Measurements from ENCODE around the gene TMEM18. TPM values are rescaled to one million over a fixed set of nuclear protein-coding genes. Genes with fewer than 3 reads are reported as not detected.

TMEM18 gene
- total RNA-seq, 1 experiment from 2014 or later = 33.5 TPM

GRCh38 chr2:647691-648231 lies 29.4 kb downstream of the TMEM18 start:
- Histone ChIP-seq H3K4me3 (replicated peaks in 1 of 2; ENCODE audit: low read depth in 1 of 2, low read length in 2 of 2) (no peak overlapping the region), H4K20me1 (ENCODE audit: insufficient read depth) (no peaks in the 10 kb centered on the region), H3K36me3 (ENCODE audit: control insufficient read depth in 1 of 2, insufficient read depth in 2 of 2, low read length in 2 of 2) (no peaks in the 10 kb centered on the region), H2AFZ (ENCODE audit: low read depth, low read length, poor library complexity, severe bottlenecking) (no peak overlapping the region), H3K9me3 (ENCODE audit: control insufficient read depth in 1 of 2, insufficient read depth in 1 of 2, low read depth in 1 of 2, low read length in 2 of 2) (no peaks in the 10 kb centered on the region), H3K4me2 (ENCODE audit: low read length) (no peak overlapping the region), H3K9ac (ENCODE audit: low read length) (no peak overlapping the region), H3K79me2 (ENCODE audit: insufficient read depth, low read length) (no peaks in the 10 kb centered on the region), H3K4me1 (ENCODE audit: control insufficient read depth in 1 of 2, insufficient read depth in 2 of 2, low read length in 2 of 2) (no peaks in the 10 kb centered on the region), H3K27me3 (ENCODE audit: insufficient read depth, low read length) (peaks cover 19% of the 10 kb centered on the region; the same call in 1 of the 2 replicates), H3K27ac (ENCODE audit: low read depth, low read length) (no peak overlapping the region), H3K9me2 (ENCODE audit: insufficient read depth) (no peaks in the 10 kb centered on the region)
- intact Hi-C loops (cut with micrococcal nuclease) = no loop called here
- TF ChIP-seq SRF (IDR thresholded peaks at IDR 0.05; ENCODE audit: low read depth) = no peak
- TF ChIP-seq CBX3 (IDR thresholded peaks at IDR 0.05; ENCODE audit: low read depth) = no peak
- no peak for TF ChIP-seq CEBPB (IDR thresholded peaks at IDR 0.05; ENCODE audit: low read depth)
- TF ChIP-seq MAX (IDR thresholded peaks at IDR 0.05) = no peak
- TF ChIP-seq RAD21 (IDR thresholded peaks at IDR 0.05; ENCODE audit: low read depth) = no peak
- no peak for TF ChIP-seq TCF7L2 (IDR thresholded peaks at IDR 0.05; ENCODE audit: borderline replicate concordance, extremely low read depth, insufficient read depth, insufficient read length)
- no peak for TF ChIP-seq ZNF274 (IDR thresholded peaks at IDR 0.05; ENCODE audit: low read depth, low read length)
- TF ChIP-seq EZH2phosphoT487 (IDR thresholded peaks at IDR 0.05; ENCODE audit: borderline replicate concordance) = no peak
- TF ChIP-seq, protein P1, sequence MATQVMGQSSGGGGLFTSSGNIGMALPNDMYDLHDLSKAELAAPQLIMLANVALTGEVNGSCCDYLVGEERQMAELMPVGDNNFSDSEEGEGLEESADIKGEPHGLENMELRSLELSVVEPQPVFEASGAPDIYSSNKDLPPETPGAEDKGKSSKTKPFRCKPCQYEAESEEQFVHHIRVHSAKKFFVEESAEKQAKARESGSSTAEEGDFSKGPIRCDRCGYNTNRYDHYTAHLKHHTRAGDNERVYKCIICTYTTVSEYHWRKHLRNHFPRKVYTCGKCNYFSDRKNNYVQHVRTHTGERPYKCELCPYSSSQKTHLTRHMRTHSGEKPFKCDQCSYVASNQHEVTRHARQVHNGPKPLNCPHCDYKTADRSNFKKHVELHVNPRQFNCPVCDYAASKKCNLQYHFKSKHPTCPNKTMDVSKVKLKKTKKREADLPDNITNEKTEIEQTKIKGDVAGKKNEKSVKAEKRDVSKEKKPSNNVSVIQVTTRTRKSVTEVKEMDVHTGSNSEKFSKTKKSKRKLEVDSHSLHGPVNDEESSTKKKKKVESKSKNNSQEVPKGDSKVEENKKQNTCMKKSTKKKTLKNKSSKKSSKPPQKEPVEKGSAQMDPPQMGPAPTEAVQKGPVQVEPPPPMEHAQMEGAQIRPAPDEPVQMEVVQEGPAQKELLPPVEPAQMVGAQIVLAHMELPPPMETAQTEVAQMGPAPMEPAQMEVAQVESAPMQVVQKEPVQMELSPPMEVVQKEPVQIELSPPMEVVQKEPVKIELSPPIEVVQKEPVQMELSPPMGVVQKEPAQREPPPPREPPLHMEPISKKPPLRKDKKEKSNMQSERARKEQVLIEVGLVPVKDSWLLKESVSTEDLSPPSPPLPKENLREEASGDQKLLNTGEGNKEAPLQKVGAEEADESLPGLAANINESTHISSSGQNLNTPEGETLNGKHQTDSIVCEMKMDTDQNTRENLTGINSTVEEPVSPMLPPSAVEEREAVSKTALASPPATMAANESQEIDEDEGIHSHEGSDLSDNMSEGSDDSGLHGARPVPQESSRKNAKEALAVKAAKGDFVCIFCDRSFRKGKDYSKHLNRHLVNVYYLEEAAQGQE (IDR thresholded peaks at IDR 0.05; ENCODE audit: low read depth) = no peak
- no peak for TF ChIP-seq EZH2 (IDR thresholded peaks at IDR 0.05)
- TF ChIP-seq ELF1 (IDR thresholded peaks at IDR 0.05; ENCODE audit: borderline replicate concordance, low read depth) = no peak
- TF ChIP-seq FOSL1 (IDR thresholded peaks at IDR 0.05; ENCODE audit: low read depth) = no peak
- TF ChIP-seq ZFX (IDR thresholded peaks at IDR 0.05) = no peak
- no peak for TF ChIP-seq SIN3A (IDR thresholded peaks at IDR 0.05; ENCODE audit: low read depth)
- TF ChIP-seq POLR2A (IDR thresholded peaks at IDR 0.05; ENCODE audit: borderline replicate concordance, extremely low read depth, insufficient read depth, insufficient read length) = no peak
- ATAC-seq (no peak), DNase-seq (ENCODE audit: low read depth, low spot score) (no peak)
- CTCF ChIA-PET = no interaction called here
- POLR2A ChIA-PET = no interaction called here
- RAD21 ChIA-PET (ENCODE audit: low non-redundant PET in 1 of 2, low total read pairs in 2 of 2, uncharacterized antibody in 2 of 2, unreplicated experiment in 2 of 2) = no interaction called here
- BruUV-seq (replicated peaks) = no TSS peak

Data from HCT116 (cell line).